Heart left ventricle (tissue), 13 donors: ENCODE results near the gene LRRC2.

Experiments used
- CTCF ChIP-seq, 12 donors: fragments of 200-600 bp; sonication (generic) in 4 of 12; IDR thresholded peaks; one replicate each; pipeline versions ENCODE4 v1.5.0 to v1.8.0; 2018 to 2022; ENCODE audit warnings: antibody characterized with exemption in 12 of 12, mild to moderate bottlenecking in 5 of 12
- POLR2A ChIP-seq, 2 donors: fragments of 450-650 bp; IDR thresholded peaks; one replicate each; pipeline ENCODE4 v1.6.1; 2017; ENCODE audit warnings: antibody characterized with exemption in 2 of 2, mild to moderate bottlenecking in 2 of 2, moderate library complexity in 2 of 2
- donor health status: ischemic (EF 13 %, LVEDD 7.1; RV severe dilation, severe dysfunction).
- donor health status: DM: no; HTN: yes; CAD: no.
- donor health status: DM: no; HTN: no; CAD: no.
- donor health status: ischemic (EF 25% LVEDD 6.9; RV normal size, moderate dysfunction).
- donor health status: ischemic (EF 25% LVEDD 5.7; RV mildly dilated, moderate dysfunction).
- donor health status: ischemic (EF 35%, LVEDD 5.7; RV mildly dilated, moderate dysfunction).
- donor health status: nonischemic (EF 11% LVEDD 7.7; RV severe dilation, severe dysfunction).
- donor health status: DM: yes; HTN: yes; CAD: no.
- donor health status: PGD.
- donor health status: ischemic (EF 29% LVEDD 5.4; RV normal size, mild dysfunction).
- donor health status: nonischemic (EF 23%, LVEDD 6.1; RV moderate dilation, normal function).

GRCh38 chr3:46527239-46527638, 38.9 kb downstream of the LRRC2 start:
- TF ChIP-seq CTCF (IDR thresholded peaks at IDR 0.05) (no peak), POLR2A (IDR thresholded peaks at IDR 0.05) (no peak)
